ENCODE measurements around the gene BNC2. TPM values are rescaled to one million over a fixed set of nuclear protein-coding genes. Genes with fewer than 3 reads are reported as not detected.

BNC2 gene
- total RNA-seq, 1 experiment from 2014 or later: 43.6 TPM

DNA sequence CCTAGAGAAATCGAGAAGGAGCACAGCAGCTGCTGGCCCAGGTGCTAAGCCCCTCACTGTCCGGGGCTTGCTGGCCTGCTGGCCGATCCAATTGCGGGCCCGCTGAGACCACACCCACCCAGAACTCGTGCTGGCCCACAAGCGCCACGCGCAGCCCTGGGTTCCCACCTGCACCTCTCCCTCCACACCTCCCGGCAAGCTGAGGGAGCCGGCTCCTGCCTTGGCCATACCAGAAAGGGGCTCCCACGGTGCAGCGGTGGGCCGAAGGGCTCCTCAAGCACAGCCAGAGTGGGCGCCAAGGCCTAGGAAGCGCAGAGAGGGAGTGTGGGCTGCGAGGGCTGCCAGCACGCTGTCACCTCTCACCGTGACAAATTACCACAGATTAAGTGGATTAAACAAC is 6.8 kb upstream of the BNC2 start:
- Histone ChIP-seq H3K4me1 (ENCODE audit: insufficient read depth, low read length) (peaks cover 6% of the 10 kb centered on the region; the same call in 1 of the 2 replicates), H2BK120ac (ENCODE audit: low read depth, low read length, poor library complexity, severe bottlenecking) (no peak overlapping the region), H3K23ac (ENCODE audit: insufficient read length, low read depth, low read length) (no peak overlapping the region), H3K4ac (ENCODE audit: low read depth, low read length) (no peak overlapping the region), H3K27me3 (ENCODE audit: insufficient read depth, low read length) (no peaks in the 10 kb centered on the region), H3K56ac (ENCODE audit: insufficient read length, low read depth, low read length) (no peak overlapping the region), H3T11ph (ENCODE audit: low read length) (no peak overlapping the region), H3K9ac (ENCODE audit: extremely low read depth, insufficient read length, low read length) (no peak overlapping the region), H3K18ac (ENCODE audit: insufficient read length, low read depth, low read length) (no peak overlapping the region), H2BK5ac (ENCODE audit: insufficient read length, low read length) (no peak overlapping the region), H2AFZ (ENCODE audit: low read length) (no peak overlapping the region), H2AK5ac (ENCODE audit: insufficient read length, low read length) (no peak overlapping the region), H4K91ac (ENCODE audit: insufficient read length, low read depth, low read length) (no peak overlapping the region), H4K5ac (ENCODE audit: insufficient read length, low read depth, low read length) (no peak overlapping the region), H3K79me2 (ENCODE audit: insufficient read depth, low read length) (no peaks in the 10 kb centered on the region), H3K14ac (ENCODE audit: insufficient read depth, low read length) (no peak overlapping the region), H3K27ac (ENCODE audit: insufficient read length, low read depth, low read length) (no peak overlapping the region), H2BK12ac (ENCODE audit: insufficient read length, low read depth, low read length) (no peak overlapping the region), H3K23me2 (ENCODE audit: insufficient read length, low read depth, low read length, poor library complexity, severe bottlenecking) (no peaks in the 10 kb centered on the region), H3K4me2 (ENCODE audit: insufficient read depth, insufficient read length, low read length) (no peak overlapping the region), H4K8ac (replicated peaks; ENCODE audit: insufficient read length, low read depth, low read length) (no peak overlapping the region), H2BK15ac (ENCODE audit: low read depth, low read length) (no peak overlapping the region), H4K20me1 (ENCODE audit: control insufficient read depth, insufficient read depth, insufficient read length) (no peaks in the 10 kb centered on the region), H3K79me1 (ENCODE audit: insufficient read depth, low read depth, low read length, poor library complexity, severe bottlenecking) (no peaks in the 10 kb centered on the region), H2BK20ac (ENCODE audit: low read depth, low read length, poor library complexity, severe bottlenecking) (no peak overlapping the region), H3K9me3 (ENCODE audit: control insufficient read depth, low read depth, low read length) (no peaks in the 10 kb centered on the region)
- H3K27ac Mint-ChIP-seq: no peak overlapping the region
- no peak for DNase-seq
- H3K36me3 Mint-ChIP-seq (ENCODE audit: insufficient read depth in 1 of 3, low read depth in 3 of 3): peaks cover 3 to 14% (median 12%) of the 10 kb centered on the region in 3 experiments; a peak in 6 of 7 replicates
- no CpG with 5 or more reads among the region's 19 CpGs for WGBS (ENCODE audit: extremely low coverage, insufficient read length, low lambda C conversion rate)
- no peak overlapping the region for H3K4me3 Mint-ChIP-seq
- peaks cover 3 to 14% of the 10 kb centered on the region in 2 experiments; a peak in 3 of 5 replicates for H3K9me3 Mint-ChIP-seq
- TF ChIP-seq, protein P1, sequence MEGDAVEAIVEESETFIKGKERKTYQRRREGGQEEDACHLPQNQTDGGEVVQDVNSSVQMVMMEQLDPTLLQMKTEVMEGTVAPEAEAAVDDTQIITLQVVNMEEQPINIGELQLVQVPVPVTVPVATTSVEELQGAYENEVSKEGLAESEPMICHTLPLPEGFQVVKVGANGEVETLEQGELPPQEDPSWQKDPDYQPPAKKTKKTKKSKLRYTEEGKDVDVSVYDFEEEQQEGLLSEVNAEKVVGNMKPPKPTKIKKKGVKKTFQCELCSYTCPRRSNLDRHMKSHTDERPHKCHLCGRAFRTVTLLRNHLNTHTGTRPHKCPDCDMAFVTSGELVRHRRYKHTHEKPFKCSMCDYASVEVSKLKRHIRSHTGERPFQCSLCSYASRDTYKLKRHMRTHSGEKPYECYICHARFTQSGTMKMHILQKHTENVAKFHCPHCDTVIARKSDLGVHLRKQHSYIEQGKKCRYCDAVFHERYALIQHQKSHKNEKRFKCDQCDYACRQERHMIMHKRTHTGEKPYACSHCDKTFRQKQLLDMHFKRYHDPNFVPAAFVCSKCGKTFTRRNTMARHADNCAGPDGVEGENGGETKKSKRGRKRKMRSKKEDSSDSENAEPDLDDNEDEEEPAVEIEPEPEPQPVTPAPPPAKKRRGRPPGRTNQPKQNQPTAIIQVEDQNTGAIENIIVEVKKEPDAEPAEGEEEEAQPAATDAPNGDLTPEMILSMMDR (conservative IDR thresholded peaks at IDR 0.05): no peak
- peaks cover 2% of the 10 kb centered on the region; the same call in 1 of the 2 replicates for H3K27me3 Mint-ChIP-seq (ENCODE audit: low read depth)
- peaks cover 16 to 18% of the 10 kb centered on the region in 2 experiments for H3K4me1 Mint-ChIP-seq

Data from H9 (cell line).